Activated CD8-positive, alpha-beta memory T cell treated with anti-CD3 and anti-CD28 coated beads, Interleukin-2, amount 50 U/mL, for 1 hour (primary cell): ENCODE data around the gene WDR48.

ENCODE experiments used
- DNase-seq: peaks from one replicate; pipeline ENCODE4 v3.0.0-alpha.2; 2020; ENCODE audit errors: extremely low read depth

Gene WDR48

DNA sequence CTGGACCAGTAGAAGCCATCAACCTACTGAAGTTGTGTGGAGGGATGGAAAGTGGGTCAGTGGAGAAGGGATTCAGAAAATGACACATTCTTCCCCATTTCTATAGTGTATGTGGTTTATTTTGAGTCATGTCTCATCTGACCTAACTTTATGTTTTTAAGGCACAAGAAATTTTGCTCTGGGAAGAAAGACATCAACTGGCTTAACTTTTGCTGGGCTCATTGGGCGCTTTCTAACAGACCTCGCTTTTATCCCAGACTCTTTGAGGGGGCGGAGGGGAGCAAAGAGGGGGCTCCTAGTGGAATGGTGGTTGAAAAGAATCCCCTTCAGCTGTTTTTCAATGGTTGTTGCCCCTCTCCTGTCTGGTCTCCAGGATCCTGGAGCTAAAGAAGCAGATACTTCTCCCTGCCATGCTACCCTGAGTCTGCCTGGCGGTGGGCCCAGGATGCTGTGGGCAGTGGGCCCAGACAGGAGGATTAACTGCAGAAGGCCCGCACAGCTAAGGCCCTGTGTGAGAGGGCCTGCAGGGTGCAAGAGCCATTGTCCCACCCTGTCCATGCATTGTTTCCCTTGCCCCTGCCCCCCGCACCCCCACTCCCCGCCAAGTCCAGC, 87.1 kb downstream of the WDR48 start:
- no peak for DNase-seq

DNA sequence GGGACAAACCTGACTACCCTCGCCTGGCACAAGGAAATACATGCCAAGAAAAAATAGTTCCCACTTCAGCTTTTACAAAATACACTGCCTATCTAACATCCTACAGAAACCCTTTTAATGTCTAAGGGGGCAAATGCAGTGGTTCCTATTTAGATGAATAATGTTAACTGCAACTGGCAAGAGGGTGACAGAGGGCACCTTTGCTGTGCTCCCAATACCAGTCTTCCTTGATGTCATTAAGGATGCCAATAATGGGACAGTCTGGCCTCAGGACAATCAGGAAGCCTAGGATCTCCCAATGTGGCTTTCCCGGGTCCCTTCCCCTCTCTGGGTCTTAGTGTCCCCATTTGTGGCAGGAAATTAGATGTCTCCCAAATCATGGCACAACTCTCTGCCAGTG, 87.6 kb downstream of the WDR48 start:
- no peak for DNase-seq

- DNase-seq = no peak
These were observed 88.6 kb downstream of the WDR48 start for GRCh38 chr3:39140341-39140971.

DNA sequence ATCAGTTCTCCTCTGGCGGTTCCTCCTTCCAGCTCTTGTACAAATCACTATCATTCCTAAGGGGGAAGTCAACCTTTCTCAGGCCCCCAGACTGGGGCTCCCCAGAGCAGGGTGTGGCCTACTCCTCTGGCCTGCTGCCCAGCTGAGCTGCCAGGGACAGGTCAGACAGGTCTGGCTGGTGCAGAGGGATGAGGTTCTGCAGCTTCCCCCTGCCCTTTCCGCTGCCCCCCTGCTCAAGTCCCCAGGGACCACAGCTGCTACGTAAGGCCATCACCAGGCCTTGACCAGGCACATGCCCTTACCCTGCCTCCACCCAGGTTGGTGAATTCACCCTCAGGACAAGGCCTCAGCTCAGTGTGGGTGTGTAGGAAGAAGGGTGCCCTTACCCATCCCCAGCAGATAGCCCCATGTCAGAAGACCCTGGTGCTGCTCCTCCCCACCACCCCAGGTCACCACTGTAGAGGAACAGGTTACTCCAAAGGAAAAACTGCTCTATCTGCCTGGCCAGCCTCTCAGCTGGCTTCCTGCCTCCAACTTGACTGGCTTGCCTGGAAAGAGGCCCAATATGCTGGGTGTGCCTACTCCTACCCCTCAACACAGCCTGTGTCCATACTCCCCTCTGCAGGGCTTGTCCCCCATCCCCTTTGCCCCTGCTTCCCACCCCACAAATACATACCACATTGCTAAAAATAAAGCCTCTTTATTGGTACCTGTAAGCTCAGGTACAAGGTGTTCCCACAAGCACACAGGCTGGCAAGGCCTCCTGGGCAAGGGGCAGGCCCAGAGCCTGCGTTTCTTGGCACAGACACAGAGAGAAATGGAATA, 89.6 kb downstream of the WDR48 start:
- DNase-seq = no peak

GRCh38 chr3:39142067-39142466, 90.3 kb downstream of the WDR48 start:
- no peak for DNase-seq

GRCh38 chr3:39143051-39143885, 91.5 kb downstream of the WDR48 start:
- DNase-seq = no peak

GRCh38 chr3:39144095-39144747, 92.4 kb downstream of the WDR48 start:
- DNase-seq = no peak

GRCh38 chr3:39144748-39145380, 93.0 kb downstream of the WDR48 start:
- DNase-seq = no peak

DNA sequence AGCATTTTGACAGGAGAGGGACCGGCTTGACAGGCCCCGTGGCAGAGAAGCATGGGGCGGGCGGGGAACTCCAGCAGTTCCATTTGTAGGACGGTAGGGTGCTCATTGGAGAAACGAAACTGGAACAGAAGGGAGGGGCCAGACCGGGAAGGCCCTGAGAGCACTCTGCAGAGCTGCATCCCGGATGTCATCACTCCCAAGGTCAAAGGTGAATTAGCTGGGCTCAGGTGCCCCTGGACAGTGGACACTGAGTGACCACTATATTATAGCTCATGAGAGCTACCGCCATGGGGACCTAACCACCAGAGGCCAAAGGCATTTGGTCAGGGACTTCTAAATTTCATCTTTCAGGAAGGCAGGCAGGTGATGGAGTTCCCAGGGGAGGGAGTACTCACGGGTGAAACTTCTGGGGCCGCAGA, 94.3 kb downstream of the WDR48 start:
- DNase-seq = no peak
